BE2C (cell line): ENCODE measurements around the gene SH2D5.
"Not testable (repeated sequence)": the region's sequence is repeated elsewhere in the genome, so short reads cannot be mapped to it uniquely, and the experiment has no call there.

Experiments
- DNase-seq: peaks from one replicate; pipeline ENCODE4 v3.0.0-alpha.2; 2020
- H3K27me3 ChIP-seq: fragments of 250-450 bp; sonication (Bioruptor Pico); 2 replicates; pipeline ENCODE4 v1.5.1; 2020; ENCODE audit warnings: mild to moderate bottlenecking
- H3K36me3 ChIP-seq: fragments of 250-450 bp; sonication (Bioruptor Pico); 2 replicates; pipeline ENCODE4 v1.5.1; 2020; ENCODE audit warnings: mild to moderate bottlenecking
- H3K4me1 ChIP-seq: fragments of 250-450 bp; sonication (Bioruptor Pico); 2 replicates; pipeline ENCODE4 v1.5.1; 2020
- H3K4me3 ChIP-seq: 2 replicates; pipeline ENCODE4 v1.5.1; 2011; ENCODE audit warnings: low read depth, low read length
- H3K9me3 ChIP-seq: fragments of 250-450 bp; sonication (Bioruptor Pico); 2 replicates; pipeline ENCODE4 v1.5.1; 2020
- CTCF ChIP-seq: IDR thresholded peaks from 2 replicates; pipeline ENCODE4 v1.5.1; 2012; ENCODE audit warnings: mild to moderate bottlenecking, low read depth, low read length

The SH2D5 gene

GRCh38 chr1:20678599-20678998, 53.9 kb downstream of the SH2D5 start:
- H3K9me3 ChIP-seq, result no peaks in the 10 kb centered on the region
- no peaks in the 10 kb centered on the region for H3K4me1 ChIP-seq
- no peaks in the 10 kb centered on the region for H3K36me3 ChIP-seq
- no peak for DNase-seq
- TF ChIP-seq CTCF, result no peak
- H3K4me3 ChIP-seq, result no peak overlapping the region
- H3K27me3 ChIP-seq, result no peaks in the 10 kb centered on the region

- not testable (repeated sequence) for H3K4me3 ChIP-seq, H3K9me3 ChIP-seq, DNase-seq, H3K27me3 ChIP-seq, H3K4me1 ChIP-seq, H3K36me3 ChIP-seq
These were observed 58.9 kb downstream of the SH2D5 start for GRCh38 chr1:20673626-20674025.

- no peak overlapping the region for H3K4me3 ChIP-seq
- TF ChIP-seq CTCF, result no peak
- no peaks in the 10 kb centered on the region for H3K36me3 ChIP-seq
- H3K4me1 ChIP-seq, result no peaks in the 10 kb centered on the region
- no peak for DNase-seq
- no peaks in the 10 kb centered on the region for H3K27me3 ChIP-seq
- no peaks in the 10 kb centered on the region for H3K9me3 ChIP-seq
These were observed 60.3 kb downstream of the SH2D5 start for GRCh38 chr1:20672265-20672632.

DNA sequence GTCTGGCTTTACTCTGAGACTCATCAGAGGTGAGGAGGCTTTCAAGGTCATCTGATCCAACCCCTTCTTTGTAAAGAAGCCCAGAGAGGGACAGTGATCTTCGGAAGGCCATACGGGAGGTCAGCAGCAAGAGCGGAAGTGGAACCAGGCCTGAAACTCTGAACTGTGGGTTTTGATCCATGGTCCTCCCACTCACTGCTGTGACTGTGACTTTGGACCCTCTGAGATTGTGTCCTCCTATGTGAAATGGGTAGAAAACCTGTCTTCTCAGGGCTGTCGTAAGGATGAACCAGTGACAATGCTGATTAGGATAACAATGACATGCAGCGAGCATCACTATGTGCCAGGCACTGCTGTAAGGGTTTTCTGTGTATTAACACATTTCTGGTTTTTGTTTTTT, 61.6 kb downstream of the SH2D5 start:
- Histone ChIP-seq H3K36me3 (no peaks in the 10 kb centered on the region), H3K4me1 (no peaks in the 10 kb centered on the region; the same call in 1 of the 2 replicates), H3K9me3 (no peaks in the 10 kb centered on the region), H3K27me3 (no peaks in the 10 kb centered on the region), H3K4me3 (no peak overlapping the region)
- no peak for TF ChIP-seq CTCF
- DNase-seq, result no peak
